ENCODE measurements around the gene RFLNA. TPM values are rescaled to one million over a fixed set of nuclear protein-coding genes. Genes with fewer than 3 reads are reported as not detected.
A peak's percentile ranks its signal among the peaks of the same experiment; 100 is the strongest.

Gene RFLNA
- total RNA-seq, 2 donors from 2014 or later, result 5.4 to 13.7 TPM

DNA sequence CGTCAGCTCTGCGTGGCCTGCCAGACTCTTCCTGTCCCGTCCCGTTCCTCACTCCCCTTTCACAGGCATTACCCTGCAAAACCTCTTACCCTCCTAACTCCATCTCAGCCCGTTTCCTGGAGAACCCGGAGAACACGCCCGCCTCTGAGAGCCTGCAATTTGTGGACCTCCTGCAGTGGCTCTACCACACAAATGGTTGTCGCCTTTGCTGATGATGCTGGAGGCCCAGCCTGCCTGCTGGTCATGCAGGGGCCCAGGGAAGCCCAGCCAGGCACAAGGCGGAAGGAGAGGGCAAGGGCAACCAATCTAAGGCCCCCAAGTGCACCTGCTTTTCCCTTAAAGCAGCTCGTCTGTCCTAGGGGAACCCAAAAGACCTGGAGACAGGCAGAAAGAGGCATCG, 22.5 kb downstream of the RFLNA start:
- Histone ChIP-seq H3K4me3 (no peak overlapping the region), H3K36me3 (no peaks in the 10 kb centered on the region), H3K27me3 (replicated peaks; ENCODE audit: insufficient read depth) (no peaks in the 10 kb centered on the region), H3K9me3 (no peaks in the 10 kb centered on the region), H3K27ac (no peak overlapping the region), H3K4me1 (replicated peaks) (no peaks in the 10 kb centered on the region)
- 82% methylated on average over 12 of the region's 12 CpGs for WGBS
- no peak for DNase-seq (ENCODE audit: low spot score)
- intact Hi-C loops (cut with DNase I), result no loop called here
- no peak for TF ChIP-seq POLR2AphosphoS5 (IDR thresholded peaks at IDR 0.05)
- TF ChIP-seq, protein P1, sequence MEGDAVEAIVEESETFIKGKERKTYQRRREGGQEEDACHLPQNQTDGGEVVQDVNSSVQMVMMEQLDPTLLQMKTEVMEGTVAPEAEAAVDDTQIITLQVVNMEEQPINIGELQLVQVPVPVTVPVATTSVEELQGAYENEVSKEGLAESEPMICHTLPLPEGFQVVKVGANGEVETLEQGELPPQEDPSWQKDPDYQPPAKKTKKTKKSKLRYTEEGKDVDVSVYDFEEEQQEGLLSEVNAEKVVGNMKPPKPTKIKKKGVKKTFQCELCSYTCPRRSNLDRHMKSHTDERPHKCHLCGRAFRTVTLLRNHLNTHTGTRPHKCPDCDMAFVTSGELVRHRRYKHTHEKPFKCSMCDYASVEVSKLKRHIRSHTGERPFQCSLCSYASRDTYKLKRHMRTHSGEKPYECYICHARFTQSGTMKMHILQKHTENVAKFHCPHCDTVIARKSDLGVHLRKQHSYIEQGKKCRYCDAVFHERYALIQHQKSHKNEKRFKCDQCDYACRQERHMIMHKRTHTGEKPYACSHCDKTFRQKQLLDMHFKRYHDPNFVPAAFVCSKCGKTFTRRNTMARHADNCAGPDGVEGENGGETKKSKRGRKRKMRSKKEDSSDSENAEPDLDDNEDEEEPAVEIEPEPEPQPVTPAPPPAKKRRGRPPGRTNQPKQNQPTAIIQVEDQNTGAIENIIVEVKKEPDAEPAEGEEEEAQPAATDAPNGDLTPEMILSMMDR (IDR thresholded peaks at IDR 0.05), result no peak

- Histone ChIP-seq H3K27me3 (replicated peaks; ENCODE audit: insufficient read depth) (no peaks in the 10 kb centered on the region), H3K36me3 (peaks cover 0 to 1% of the 10 kb centered on the region in 2 donors), H3K27ac (no peak overlapping the region), H3K9me3 (no peaks in the 10 kb centered on the region), H3K4me1 (replicated peaks) (no peaks in the 10 kb centered on the region), H3K4me3 (no peak overlapping the region)
- 72% methylated on average over 25 of the region's 25 CpGs for WGBS
- TF ChIP-seq POLR2AphosphoS5 (IDR thresholded peaks at IDR 0.05) (no peak), POLR2A (IDR thresholded peaks at IDR 0.05) (no peak)
- TF ChIP-seq, protein P1 (IDR thresholded peaks at IDR 0.05), result no peak
- intact Hi-C loops (cut with DNase I), result no loop called here
- DNase-seq (ENCODE audit: low spot score), result no peak
Measured at GRCh38 chr12:124318278-124319020, 23.6 kb downstream of the RFLNA start.

DNA sequence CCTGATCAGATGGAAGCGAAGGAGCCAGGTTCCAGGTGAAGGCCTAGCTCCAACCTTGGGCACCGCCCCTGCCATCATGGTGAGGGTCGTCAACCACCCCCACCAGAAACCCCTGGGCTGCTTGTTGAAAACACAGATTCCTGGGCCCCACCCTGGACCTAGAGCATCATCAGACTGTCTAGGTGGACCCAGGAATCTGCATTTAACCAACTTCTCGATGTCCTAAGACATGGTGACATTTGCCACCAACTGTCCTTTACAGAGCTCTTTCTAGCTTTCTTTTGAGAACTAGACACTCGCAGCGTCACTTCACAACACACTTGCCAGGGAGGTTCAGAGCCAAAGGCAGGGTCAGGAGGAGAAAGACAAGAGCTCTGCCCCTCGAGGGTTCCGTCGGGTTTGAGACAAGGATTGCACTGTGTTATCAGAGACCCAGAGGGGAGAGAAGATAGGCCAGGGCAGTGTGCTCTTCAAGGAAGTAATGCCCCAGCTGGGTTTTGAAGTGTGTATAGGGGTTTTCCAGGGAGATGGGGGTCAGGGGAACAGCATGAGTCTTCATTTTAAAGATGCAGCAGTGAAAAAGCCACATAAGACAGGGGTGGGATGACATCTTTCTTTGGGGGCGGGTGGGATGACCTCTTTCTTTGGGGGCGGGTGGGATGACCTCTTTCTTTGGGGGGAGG, 24.6 kb downstream of the RFLNA start:
- Histone ChIP-seq H3K9me3 (no peaks in the 10 kb centered on the region), H3K36me3 (peaks cover 3 to 12% of the 10 kb centered on the region in 2 donors)
- no peak for DNase-seq (ENCODE audit: low spot score)

DNA sequence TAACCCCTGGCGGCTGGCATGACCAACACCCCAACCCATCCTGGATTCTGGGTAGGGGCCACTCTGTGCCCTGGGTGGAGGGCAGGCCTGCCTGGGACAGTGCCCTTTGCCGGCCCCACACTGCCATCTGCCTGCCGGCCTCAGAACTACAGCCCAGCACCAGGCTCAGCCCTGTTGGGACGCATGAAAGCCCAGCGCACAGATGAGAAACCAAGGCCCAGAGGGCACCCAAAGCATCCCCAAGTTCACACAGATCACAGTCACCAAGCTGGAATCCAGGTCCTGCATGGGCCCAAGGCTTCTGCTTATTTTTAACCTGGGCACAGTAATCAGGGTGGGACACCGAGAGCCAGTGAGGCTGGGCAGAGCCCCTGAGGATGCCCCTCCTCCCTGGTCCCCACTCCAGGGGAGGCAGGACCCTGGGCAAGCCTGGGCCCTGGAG, 26.2 kb downstream of the RFLNA start:
- no peak overlapping the region for H3K27ac ChIP-seq
- no peaks in the 10 kb centered on the region for H3K27me3 ChIP-seq (replicated peaks; ENCODE audit: insufficient read depth)
- H3K4me1 ChIP-seq (replicated peaks), result no peaks in the 10 kb centered on the region
- H3K4me3 ChIP-seq, result no peak overlapping the region
- TF ChIP-seq POLR2A (IDR thresholded peaks at IDR 0.05) (no peak), POLR2AphosphoS5 (IDR thresholded peaks at IDR 0.05) (no peak)
- TF ChIP-seq, protein P1 (IDR thresholded peaks at IDR 0.05), result peak; percentile 92 to 97 (median 94)
- WGBS, result 24% methylated on average over 4 of the region's 6 CpGs
- peak; percentile 49 for DNase-seq (ENCODE audit: low spot score)
- peaks cover 3 to 24% of the 10 kb centered on the region in 2 donors for H3K36me3 ChIP-seq
- no peaks in the 10 kb centered on the region for H3K9me3 ChIP-seq
- intact Hi-C loops (cut with DNase I), result loop anchor here (5.0 kb wide), 1 partner anchor 269 kb away; no protein-coding TSS in a partner anchor

More for the DNA sequence above, 24.6 kb downstream of the RFLNA start:
- H3K4me3 ChIP-seq, result no peak overlapping the region
- no peaks in the 10 kb centered on the region for H3K4me1 ChIP-seq (replicated peaks)
- no peak overlapping the region for H3K27ac ChIP-seq
- WGBS, result 81% methylated on average over 10 of the region's 11 CpGs
- H3K27me3 ChIP-seq (replicated peaks; ENCODE audit: insufficient read depth), result no peaks in the 10 kb centered on the region
- intact Hi-C loops (cut with DNase I), result loop anchor here (5.0 kb wide), 1 partner anchor 267 kb away; no protein-coding TSS in a partner anchor
- TF ChIP-seq, protein P1 (IDR thresholded peaks at IDR 0.05), result no peak
- TF ChIP-seq POLR2AphosphoS5 (IDR thresholded peaks at IDR 0.05) (no peak), POLR2A (IDR thresholded peaks at IDR 0.05) (no peak)

Data from prostate gland (tissue), 2 donors.